Measurements from ENCODE around the gene AGMAT.

Gene AGMAT

DNA sequence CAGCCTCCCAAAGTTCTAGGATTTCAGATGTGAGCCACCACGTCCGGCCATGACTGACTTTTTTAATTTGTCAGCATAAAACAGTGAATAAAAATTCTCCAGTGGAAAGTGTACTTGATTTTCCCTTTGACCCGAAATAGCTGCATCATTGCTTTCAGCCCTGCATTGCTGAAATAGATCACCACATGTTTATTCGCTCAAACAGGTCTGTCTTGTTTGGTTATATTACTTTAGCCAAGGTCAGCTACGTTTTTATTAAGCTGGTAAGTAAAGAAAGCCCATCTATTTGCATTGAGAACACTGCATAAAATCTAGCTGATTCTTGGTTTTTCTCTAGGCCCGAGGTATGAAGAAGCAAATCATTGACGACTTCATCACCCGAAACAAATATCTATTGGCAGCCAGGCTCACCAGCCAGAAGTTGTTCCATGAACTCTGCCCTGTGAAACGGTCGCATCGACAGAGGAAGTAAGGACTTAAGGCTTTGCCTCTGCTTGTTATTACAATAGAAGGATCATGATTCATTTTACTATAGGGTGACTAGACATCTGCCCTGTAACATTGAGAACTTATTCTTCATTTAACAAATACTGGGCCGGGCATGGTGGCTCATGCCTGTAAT lies 25.6 kb downstream of the AGMAT start:
- no peak overlapping the region for H3K4me2 ChIP-seq (ENCODE audit: low read length)
- WGBS (ENCODE audit: extremely low coverage, insufficient coverage, insufficient read length): no CpG with 5 or more reads among the region's 12 CpGs
- no peaks in the 10 kb centered on the region for H3K9me3 ChIP-seq (ENCODE audit: insufficient read depth, low read depth, low read length)
- H3K79me1 ChIP-seq (ENCODE audit: low read length): no peaks in the 10 kb centered on the region
- peaks cover 20 to 26% of the 10 kb centered on the region in 2 experiments for H3K36me3 ChIP-seq (ENCODE audit: control insufficient read depth in 1 of 2, insufficient read depth in 2 of 2, low read length in 2 of 2)
- peak in 1 of 2 donors; percentile 66 for DNase-seq
- no peak overlapping the region for H2BK120ac ChIP-seq (ENCODE audit: insufficient read depth, low read length, poor library complexity)
- H3K18ac ChIP-seq (ENCODE audit: low read length): no peak overlapping the region
- no peaks in the 10 kb centered on the region for H3K27me3 ChIP-seq (ENCODE audit: insufficient read depth, low read length)
- H4K8ac ChIP-seq (ENCODE audit: low read depth, low read length): no peak overlapping the region
- no peak overlapping the region for H2AK5ac ChIP-seq (ENCODE audit: low read length)
- H4K12ac ChIP-seq (ENCODE audit: low read depth, low read length): no peak overlapping the region
- no peaks in the 10 kb centered on the region for H3K4me1 ChIP-seq (ENCODE audit: control insufficient read depth in 1 of 2, insufficient read depth in 2 of 2, low read length in 2 of 2)
- H3K27ac ChIP-seq (ENCODE audit: low read depth, low read length): no peak overlapping the region
- H3K9ac ChIP-seq (ENCODE audit: low read length): no peak overlapping the region
- no peak overlapping the region for H2BK12ac ChIP-seq (ENCODE audit: low read length)
- no peak overlapping the region for H2BK5ac ChIP-seq (ENCODE audit: low read depth, low read length, poor library complexity)
- no peak overlapping the region for H3K4me3 ChIP-seq (ENCODE audit: low read depth, low read length)
- H4K91ac ChIP-seq (ENCODE audit: low read depth, low read length): no peak overlapping the region
- H3K14ac ChIP-seq (ENCODE audit: low read length): no peak overlapping the region
- H3K23ac ChIP-seq (ENCODE audit: low read length): no peak overlapping the region
- no peaks in the 10 kb centered on the region for H3K79me2 ChIP-seq (ENCODE audit: control insufficient read depth, insufficient read depth, low read length, poor library complexity)
- H3K4ac ChIP-seq (ENCODE audit: low read depth, low read length): no peak overlapping the region
- no peak overlapping the region for H2AFZ ChIP-seq (ENCODE audit: insufficient read depth, low read length, poor library complexity)

DNA sequence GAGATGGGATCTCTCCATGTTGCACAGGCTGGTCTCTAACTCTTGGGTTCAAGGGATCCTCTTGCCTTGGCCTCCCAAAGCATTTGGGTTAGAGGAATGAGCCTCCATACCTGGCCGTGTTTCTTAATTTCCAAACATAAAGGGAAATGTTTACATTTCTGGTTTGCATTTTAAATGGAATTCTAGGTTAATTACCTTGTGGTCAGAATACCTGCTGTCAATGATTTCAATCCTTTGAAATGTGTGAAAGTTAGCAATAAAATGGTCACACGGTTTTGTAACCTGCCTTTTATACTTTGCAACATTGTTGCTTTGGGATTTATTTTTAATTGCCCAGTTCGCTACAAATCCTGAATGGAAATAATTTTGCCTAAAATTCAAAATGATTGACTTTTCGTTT lies 26.3 kb downstream of the AGMAT start:
- no peak overlapping the region for H3K9ac ChIP-seq (ENCODE audit: low read length)
- H3K27me3 ChIP-seq (ENCODE audit: insufficient read depth, low read length): no peaks in the 10 kb centered on the region
- H3K79me1 ChIP-seq (ENCODE audit: low read length): no peaks in the 10 kb centered on the region
- no peak overlapping the region for H3K4me2 ChIP-seq (ENCODE audit: low read length)
- H3K27ac ChIP-seq (ENCODE audit: low read depth, low read length): no peak overlapping the region
- no peak overlapping the region for H2BK5ac ChIP-seq (ENCODE audit: low read depth, low read length, poor library complexity)
- no peaks in the 10 kb centered on the region for H3K9me3 ChIP-seq (ENCODE audit: insufficient read depth, low read depth, low read length)
- H2BK120ac ChIP-seq (ENCODE audit: insufficient read depth, low read length, poor library complexity): no peak overlapping the region
- H4K8ac ChIP-seq (ENCODE audit: low read depth, low read length): no peak overlapping the region
- 100% methylated on average over 1 of the region's 4 CpGs for WGBS (ENCODE audit: extremely low coverage, insufficient coverage, insufficient read length)
- no peak overlapping the region for H3K14ac ChIP-seq (ENCODE audit: low read length)
- no peak overlapping the region for H2AK5ac ChIP-seq (ENCODE audit: low read length)
- H2BK12ac ChIP-seq (ENCODE audit: low read length): no peak overlapping the region
- no peak overlapping the region for H3K4me3 ChIP-seq (ENCODE audit: low read depth, low read length)
- no peak overlapping the region for H3K23ac ChIP-seq (ENCODE audit: low read length)
- peak in 1 of 2 donors; percentile 26 for DNase-seq
- H4K91ac ChIP-seq (ENCODE audit: low read depth, low read length): no peak overlapping the region
- peaks cover 16 to 25% of the 10 kb centered on the region in 2 experiments for H3K36me3 ChIP-seq (ENCODE audit: control insufficient read depth in 1 of 2, insufficient read depth in 2 of 2, low read length in 2 of 2)
- no peak overlapping the region for H3K4ac ChIP-seq (ENCODE audit: low read depth, low read length)
- H3K79me2 ChIP-seq (ENCODE audit: control insufficient read depth, insufficient read depth, low read length, poor library complexity): no peaks in the 10 kb centered on the region
- no peaks in the 10 kb centered on the region for H3K4me1 ChIP-seq (ENCODE audit: control insufficient read depth in 1 of 2, insufficient read depth in 2 of 2, low read length in 2 of 2)
- H2AFZ ChIP-seq (ENCODE audit: insufficient read depth, low read length, poor library complexity): no peak overlapping the region
- no peak overlapping the region for H4K12ac ChIP-seq (ENCODE audit: low read depth, low read length)
- H3K18ac ChIP-seq (ENCODE audit: low read length): no peak overlapping the region

DNA sequence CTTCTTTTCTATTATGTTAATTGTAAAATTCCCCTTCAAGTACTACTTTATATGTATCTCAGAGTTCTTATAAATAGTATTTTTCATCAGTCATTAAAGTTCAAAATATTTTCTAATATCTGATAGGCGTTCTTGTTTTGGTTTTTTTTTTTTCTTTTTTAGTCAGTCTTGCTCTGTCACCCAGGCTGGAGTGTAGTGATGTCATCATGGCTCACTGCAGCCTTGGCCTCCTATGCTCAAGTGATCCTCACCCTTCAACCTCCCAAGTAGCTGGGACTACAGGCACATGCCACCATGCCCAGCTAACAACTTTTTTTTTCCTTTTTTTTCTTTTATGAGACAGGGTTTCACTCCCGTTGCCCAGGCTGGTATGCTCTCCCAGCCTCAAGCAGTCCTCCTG lies 27.3 kb downstream of the AGMAT start:
- Histone ChIP-seq H3K4me2 (ENCODE audit: low read length) (no peak overlapping the region), H3K79me1 (ENCODE audit: low read length) (no peaks in the 10 kb centered on the region), H3K9me3 (ENCODE audit: insufficient read depth, low read depth, low read length) (no peaks in the 10 kb centered on the region)

DNA sequence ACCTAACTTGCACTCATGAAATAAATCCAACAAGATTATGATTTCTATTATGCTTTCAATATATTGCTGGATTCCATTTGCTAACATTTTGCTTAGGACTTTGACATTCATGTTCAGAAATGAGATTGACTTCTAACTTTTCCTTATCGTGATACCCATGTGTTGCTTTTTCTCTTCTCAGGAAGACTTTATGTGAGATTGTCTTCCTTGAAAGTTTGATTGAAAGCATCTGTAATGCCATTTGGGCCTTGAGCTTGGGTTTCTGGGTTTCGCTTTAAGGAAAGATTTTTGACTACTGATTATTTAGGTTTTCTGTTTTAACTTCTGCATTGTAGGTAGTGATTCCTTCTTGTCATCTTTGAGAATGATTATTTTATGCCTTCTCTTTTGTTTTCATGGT lies 27.8 kb downstream of the AGMAT start:
- H4K12ac ChIP-seq (ENCODE audit: low read depth, low read length): no peak overlapping the region
- H4K8ac ChIP-seq (ENCODE audit: low read depth, low read length): no peak overlapping the region
- no peak overlapping the region for H2AK5ac ChIP-seq (ENCODE audit: low read length)
- no peaks in the 10 kb centered on the region for H3K79me2 ChIP-seq (ENCODE audit: control insufficient read depth, insufficient read depth, low read length, poor library complexity)
- no peak overlapping the region for H3K14ac ChIP-seq (ENCODE audit: low read length)
- no peak overlapping the region for H4K91ac ChIP-seq (ENCODE audit: low read depth, low read length)
- no peaks in the 10 kb centered on the region for H3K9me3 ChIP-seq (ENCODE audit: insufficient read depth, low read depth, low read length)
- H2BK120ac ChIP-seq (ENCODE audit: insufficient read depth, low read length, poor library complexity): no peak overlapping the region
- H3K4ac ChIP-seq (ENCODE audit: low read depth, low read length): no peak overlapping the region
- no CpG with 5 or more reads among the region's 2 CpGs for WGBS (ENCODE audit: extremely low coverage, insufficient coverage, insufficient read length)
- H3K36me3 ChIP-seq (ENCODE audit: control insufficient read depth in 1 of 2, insufficient read depth in 2 of 2, low read length in 2 of 2): peaks cover 16 to 20% of the 10 kb centered on the region in 2 experiments
- no peaks in the 10 kb centered on the region for H3K79me1 ChIP-seq (ENCODE audit: low read length)
- no peaks in the 10 kb centered on the region for H3K4me1 ChIP-seq (ENCODE audit: control insufficient read depth in 1 of 2, insufficient read depth in 2 of 2, low read length in 2 of 2)
- H2AFZ ChIP-seq (ENCODE audit: insufficient read depth, low read length, poor library complexity): no peak overlapping the region
- H2BK5ac ChIP-seq (ENCODE audit: low read depth, low read length, poor library complexity): no peak overlapping the region
- H3K4me3 ChIP-seq (ENCODE audit: low read depth, low read length): no peak overlapping the region
- no peak for DNase-seq
- H3K18ac ChIP-seq (ENCODE audit: low read length): no peak overlapping the region
- H2BK12ac ChIP-seq (ENCODE audit: low read length): no peak overlapping the region
- no peak overlapping the region for H3K23ac ChIP-seq (ENCODE audit: low read length)
- H3K9ac ChIP-seq (ENCODE audit: low read length): no peak overlapping the region
- no peak overlapping the region for H3K27ac ChIP-seq (ENCODE audit: low read depth, low read length)
- H3K27me3 ChIP-seq (ENCODE audit: insufficient read depth, low read length): no peaks in the 10 kb centered on the region
- no peak overlapping the region for H3K4me2 ChIP-seq (ENCODE audit: low read length)

More for the DNA sequence above, 27.3 kb downstream of the AGMAT start:
- Histone ChIP-seq H4K91ac (ENCODE audit: low read depth, low read length) (no peak overlapping the region), H4K12ac (ENCODE audit: low read depth, low read length) (no peak overlapping the region), H3K27ac (ENCODE audit: low read depth, low read length) (no peak overlapping the region), H3K4ac (ENCODE audit: low read depth, low read length) (no peak overlapping the region), H2BK5ac (ENCODE audit: low read depth, low read length, poor library complexity) (no peak overlapping the region), H3K9ac (ENCODE audit: low read length) (no peak overlapping the region), H3K4me1 (ENCODE audit: control insufficient read depth in 1 of 2, insufficient read depth in 2 of 2, low read length in 2 of 2) (no peaks in the 10 kb centered on the region), H3K23ac (ENCODE audit: low read length) (no peak overlapping the region), H3K36me3 (ENCODE audit: control insufficient read depth in 1 of 2, insufficient read depth in 2 of 2, low read length in 2 of 2) (peaks cover 16 to 23% of the 10 kb centered on the region in 2 experiments), H2BK120ac (ENCODE audit: insufficient read depth, low read length, poor library complexity) (no peak overlapping the region), H3K79me2 (ENCODE audit: control insufficient read depth, insufficient read depth, low read length, poor library complexity) (no peaks in the 10 kb centered on the region), H2AFZ (ENCODE audit: insufficient read depth, low read length, poor library complexity) (no peak overlapping the region), H2AK5ac (ENCODE audit: low read length) (no peak overlapping the region), H3K18ac (ENCODE audit: low read length) (no peak overlapping the region), H3K4me3 (ENCODE audit: low read depth, low read length) (no peak overlapping the region), H3K27me3 (ENCODE audit: insufficient read depth, low read length) (no peaks in the 10 kb centered on the region), H4K8ac (ENCODE audit: low read depth, low read length) (no peak overlapping the region), H2BK12ac (ENCODE audit: low read length) (no peak overlapping the region), H3K14ac (ENCODE audit: low read length) (no peak overlapping the region)
- WGBS (ENCODE audit: extremely low coverage, insufficient coverage, insufficient read length): no CpG with 5 or more reads among the region's 2 CpGs
- no peak for DNase-seq
